Measurements from ENCODE around the gene SH3BP5.
"Not testable (repeated sequence)": the region's sequence is repeated elsewhere in the genome, so short reads cannot be mapped to it uniquely, and the experiment has no call there.

SH3BP5 gene

GRCh38 chr3:15332405-15333098 lies at the start of gene SH3BP5:
SH3BP5 (minus strand) TSS chr3:15332586; CDS start chr3:15332408, 178 bp downstream.
- peak; percentile 76 for DNase-seq

- no peak for DNase-seq
Observed at GRCh38 chr3:15380980-15381890, 48.8 kb upstream of the SH3BP5 start.

DNA sequence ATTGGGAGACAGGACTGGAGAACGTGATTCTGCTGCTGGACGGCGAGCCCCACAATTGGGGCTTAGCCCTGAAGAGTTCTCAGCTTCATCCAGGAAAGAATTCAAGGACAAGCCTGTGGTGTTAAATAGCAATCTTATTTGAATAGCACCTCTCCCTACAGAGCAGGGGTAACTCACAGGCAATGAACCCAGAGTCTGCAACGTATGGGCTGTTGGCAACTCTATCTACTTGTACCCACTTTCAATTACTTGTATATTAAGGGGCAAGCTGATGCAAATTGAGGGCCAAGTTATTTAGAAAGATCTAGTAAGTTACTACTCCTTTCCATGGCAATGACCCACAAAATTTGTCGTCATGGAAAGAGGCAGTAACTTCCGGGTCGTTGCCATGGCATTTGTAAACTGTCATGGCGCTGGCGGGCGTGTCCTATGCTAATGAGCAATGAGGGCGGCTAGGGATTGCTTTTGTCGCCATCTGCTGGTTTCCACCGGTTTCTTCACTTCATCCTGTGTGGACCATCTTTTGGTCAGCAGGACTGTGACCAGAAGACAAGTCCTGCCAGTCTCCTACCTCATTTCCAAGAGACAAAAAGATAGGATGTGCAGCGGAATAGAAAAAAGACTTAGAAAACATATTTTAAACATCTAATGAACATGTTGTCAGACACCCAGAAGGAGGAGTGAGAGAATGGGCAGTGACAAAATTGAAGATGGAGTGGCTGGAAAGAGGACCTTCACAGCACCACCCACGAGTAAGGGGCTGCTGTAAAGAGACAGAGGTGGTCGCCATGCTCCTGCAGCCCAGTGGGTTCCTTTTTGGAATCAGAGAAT lies 45.8 kb upstream of the SH3BP5 start:
- peak; percentile 91 for DNase-seq

GRCh38 chr3:15375461-15376000 lies 43.1 kb upstream of the SH3BP5 start:
- no peak for DNase-seq

DNA sequence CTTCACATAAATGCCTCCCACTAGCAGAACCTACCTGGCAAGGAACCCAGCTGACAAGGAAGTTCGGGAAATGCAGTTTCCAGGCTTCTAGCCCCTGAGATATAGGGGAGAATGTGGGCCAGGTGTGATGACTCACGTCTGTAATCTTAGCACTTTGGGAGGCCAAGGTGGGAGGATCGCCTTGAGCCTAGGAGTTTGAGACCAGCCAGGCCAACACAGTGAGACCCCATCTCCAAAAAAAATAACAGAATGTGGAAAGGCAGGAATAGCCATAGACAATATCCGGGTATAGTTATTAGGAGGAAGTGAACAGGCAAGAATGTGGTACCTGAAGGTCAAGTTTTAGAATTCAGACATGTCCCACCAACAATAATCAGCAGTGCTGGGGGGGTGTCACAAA lies 40.5 kb upstream of the SH3BP5 start:
- DNase-seq = no peak

GRCh38 chr3:15368561-15369135 lies 36.3 kb upstream of the SH3BP5 start:
- peak; percentile 54 for DNase-seq

- DNase-seq = no peak
Observed at GRCh38 chr3:15367059-15367458, 34.7 kb upstream of the SH3BP5 start.

GRCh38 chr3:15364078-15364477 lies 31.7 kb upstream of the SH3BP5 start:
- peak; percentile 62 for DNase-seq

GRCh38 chr3:15361494-15362214 lies 29.3 kb upstream of the SH3BP5 start:
- DNase-seq = peak; percentile 12

DNA sequence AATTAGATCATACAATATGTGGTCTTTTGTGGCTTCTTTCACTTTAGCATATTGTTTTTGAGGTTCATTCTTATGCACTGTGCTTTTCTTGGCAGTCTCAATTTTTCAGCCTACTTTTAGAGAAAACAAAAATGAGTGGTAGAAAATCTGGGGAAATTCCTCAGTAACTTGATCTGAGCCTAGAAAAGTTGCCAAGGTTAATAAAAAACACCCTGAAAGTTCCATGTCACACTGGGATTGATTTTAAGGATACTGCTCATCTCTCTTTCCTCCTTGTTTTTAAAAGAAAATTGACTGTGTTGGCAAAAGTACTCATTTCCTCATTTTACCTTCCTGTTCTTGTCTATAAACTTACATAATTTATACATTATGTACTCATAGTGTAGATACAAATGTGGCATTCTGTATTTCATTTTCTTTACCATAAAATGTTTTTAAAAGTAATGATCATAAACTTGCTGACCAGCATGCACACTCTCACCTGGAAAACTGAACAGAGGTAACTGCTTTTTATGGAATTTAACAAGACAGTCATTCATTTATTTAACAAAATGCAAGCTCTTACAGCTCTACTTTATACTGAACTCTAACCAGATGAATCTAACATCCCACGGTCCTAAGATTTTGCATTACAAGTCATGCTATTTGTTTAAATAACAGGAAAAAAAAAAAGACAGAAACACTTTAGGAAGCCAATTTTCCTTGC lies 28.6 kb upstream of the SH3BP5 start:
- no peak for DNase-seq

- DNase-seq = no peak
Observed at GRCh38 chr3:15359677-15360397, 27.5 kb upstream of the SH3BP5 start.

GRCh38 chr3:15356651-15357061 lies 24.3 kb upstream of the SH3BP5 start:
- DNase-seq = peak; percentile 7

DNA sequence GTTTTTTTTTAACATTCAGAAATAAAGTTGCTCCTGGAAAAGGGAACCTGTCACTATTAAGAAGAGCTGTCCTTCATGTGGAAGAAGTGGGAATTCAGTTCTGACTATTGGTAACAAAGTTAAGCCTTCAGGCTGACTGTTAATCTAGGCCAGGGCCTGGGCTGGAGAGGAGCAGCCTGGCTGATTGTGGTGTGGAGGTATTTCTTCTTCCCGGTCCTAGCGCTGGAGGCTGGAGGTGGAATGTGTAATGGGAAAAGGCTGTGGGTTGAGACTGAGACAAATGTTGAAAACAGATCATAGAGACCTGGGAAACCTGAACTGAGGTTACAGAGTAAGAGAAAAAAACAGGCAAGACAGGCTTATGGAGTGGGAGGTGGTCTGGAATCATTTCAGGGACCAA lies 23.8 kb upstream of the SH3BP5 start:
- no peak for DNase-seq

DNA sequence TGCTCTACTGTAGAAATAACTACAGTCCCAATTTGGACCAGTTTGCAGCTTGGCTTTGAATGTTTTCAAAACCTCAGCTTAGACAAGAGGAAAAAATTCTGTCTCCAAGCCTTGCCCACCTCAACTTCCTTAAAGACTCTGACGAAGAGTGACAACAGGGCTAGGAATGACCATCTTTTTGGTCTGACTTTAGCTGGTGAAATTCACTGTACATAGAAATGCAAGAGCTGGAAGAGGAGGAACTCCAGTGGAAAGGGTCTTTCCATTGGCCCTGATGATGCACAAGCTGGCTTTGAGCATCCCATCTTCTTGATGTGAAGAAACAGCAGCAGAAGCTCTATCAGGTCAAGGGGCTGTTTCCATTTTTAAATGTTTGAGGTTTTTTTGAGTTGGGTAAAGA lies 22.7 kb upstream of the SH3BP5 start:
- DNase-seq = no peak

DNA sequence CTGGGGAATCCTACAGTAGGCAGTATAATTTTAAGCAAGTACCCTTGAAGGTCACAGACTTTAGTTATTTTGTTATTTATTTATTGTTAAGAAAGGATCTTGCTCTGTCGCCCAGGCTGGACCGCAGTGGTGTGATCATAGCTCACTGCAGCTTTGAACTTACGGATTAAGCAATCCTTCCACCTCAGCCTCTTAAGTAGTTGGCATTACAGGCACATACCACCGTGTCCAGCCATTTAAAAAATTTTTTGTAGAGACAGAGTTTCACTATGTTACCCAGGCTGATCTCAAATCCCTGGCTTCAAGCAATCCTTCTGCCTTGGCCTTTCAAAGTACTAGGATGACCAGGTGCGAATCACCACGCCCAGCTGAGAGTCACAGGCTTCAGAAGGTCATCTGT lies 22.1 kb upstream of the SH3BP5 start:
- DNase-seq = no peak

GRCh38 chr3:15350141-15350540 lies 17.8 kb upstream of the SH3BP5 start:
- no peak for DNase-seq

GRCh38 chr3:15349438-15349837 lies 17.1 kb upstream of the SH3BP5 start:
- DNase-seq = not testable (repeated sequence)

GRCh38 chr3:15348246-15348645 lies 15.9 kb upstream of the SH3BP5 start:
- no peak for DNase-seq

DNA sequence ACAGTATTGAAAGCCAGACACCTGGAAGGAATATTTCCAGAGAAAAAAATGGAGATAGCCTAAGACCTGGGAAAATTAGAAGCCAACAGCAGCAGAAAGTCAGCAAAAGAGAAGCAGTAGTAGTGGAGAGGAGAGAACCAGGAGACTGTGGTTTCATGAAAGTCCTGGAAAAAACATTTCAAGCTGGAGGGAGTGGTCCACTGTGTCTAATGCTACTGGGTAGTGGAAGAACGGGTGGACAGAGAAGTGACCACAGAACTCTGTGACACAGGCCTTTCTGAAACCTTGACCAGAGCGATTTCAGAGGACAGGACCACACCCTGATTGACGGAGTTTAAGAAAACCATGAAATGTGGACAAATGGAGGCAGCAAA lies 15.3 kb upstream of the SH3BP5 start:
- no peak for DNase-seq

- no peak for DNase-seq
Observed at GRCh38 chr3:15347063-15347736, 14.8 kb upstream of the SH3BP5 start.

Measured in NCI-H69 (cell line).